K562 (cell line): Measurements from ENCODE around the gene GLRX2. TPM values are rescaled to one million over a fixed set of nuclear protein-coding genes. Genes with fewer than 3 reads are reported as not detected.

Source experiments
- ATAC-seq: fragments of 200-7000 bp; cut with Tn5 transposase; 3 replicates; pipeline ENCODE4 v1.9.1; 2020; ENCODE audit warnings: moderate library complexity
- BruUV-seq: library from RNA; stranded (reverse); fragments of 400-500 nt; replicated peaks from 2 replicates; lab custom pipeline; 2021; lab: Mats Ljungman, UMichigan
- CTCF ChIA-PET: fragments of 300-600 bp; formaldehyde crosslinking; extraction: SDS; loops from one replicate; lab custom pipeline; 2021; ENCODE audit warnings: low intra/inter-chr PET ratio; lab: Yijun Ruan, JAX
- POLR2A ChIA-PET: fragments of 300-600, 350-650 bp; sonication (Branson Sonifier 250); formaldehyde crosslinking; extraction: SDS; loops from one replicate; lab custom pipeline; 2021; ENCODE audit warnings: antibody characterized with exemption, inconsistent platforms; lab: Yijun Ruan, JAX
- DNase-seq, 4 experiments: peaks; one replicate each; pipeline versions ENCODE4 v3.0.0 to v3.0.0-alpha.2; 2011 to 2018; ENCODE audit warnings: low spot score in 3 of 4, mixed read lengths in 3 of 4; ENCODE audit errors: extremely low read depth in 1 of 4
- FAIRE-seq: peaks from 2 replicates; lab custom pipeline; 2011; peaks lifted over from hg19 to GRCh38; lab: Jason Lieb, UNC
- H2AFZ ChIP-seq: 2 replicates; pipeline ENCODE4 v1.6.0; 2011; ENCODE audit warnings: low read depth, low read length, control low read depth, inconsistent platforms
- H3K27ac ChIP-seq: fragments of 200-600 bp; 3 replicates; pipeline ENCODE4 v1.8.0; 2011; ENCODE audit warnings: low read depth, mild to moderate bottlenecking, control low read depth, inconsistent platforms, low read length, moderate library complexity, mixed read lengths; ENCODE audit errors: extremely low read depth
- H3K27me3 ChIP-seq, 2 experiments: fragments of 300-600 bp in 1 of 2; 2 replicates in 1 of 2; 3 replicates in 1 of 2; pipeline versions ENCODE4 v1.6.0 to v1.8.0; 2011; ENCODE audit warnings: inconsistent platforms in 2 of 2, low read length in 2 of 2, mild to moderate bottlenecking in 1 of 2, mixed read lengths in 1 of 2, moderate library complexity in 1 of 2; ENCODE audit not compliant: control insufficient read depth in 2 of 2, insufficient read depth in 2 of 2
- H3K36me3 ChIP-seq: fragments of 300-600 bp; 3 replicates; pipeline ENCODE4 v1.8.0; 2011; ENCODE audit warnings: mild to moderate bottlenecking, low read length, inconsistent platforms; ENCODE audit not compliant: control insufficient read depth, insufficient read depth
- H3K4me1 ChIP-seq, 2 experiments: fragments of 200-600 bp in 1 of 2; replicated peaks in 1 of 2; 2 replicates in 1 of 2; 3 replicates in 1 of 2; pipeline versions ENCODE4 v1.5.1 to v1.8.0; 2011; ENCODE audit warnings: inconsistent platforms in 2 of 2, low read length in 2 of 2, mild to moderate bottlenecking in 1 of 2, mixed read lengths in 1 of 2, moderate library complexity in 1 of 2; ENCODE audit not compliant: control insufficient read depth in 2 of 2, insufficient read depth in 2 of 2
- H3K4me2 ChIP-seq: 2 replicates; pipeline ENCODE4 v1.6.1; 2011; ENCODE audit warnings: low read length, control low read depth, inconsistent platforms, mixed read lengths; ENCODE audit not compliant: insufficient read depth
- H3K4me3 ChIP-seq: fragments of 200-600 bp; sonication (generic), shearing (Covaris generic); 2 replicates; pipeline ENCODE4 v1.5.1; 2016; ENCODE audit warnings: control low read depth, inconsistent platforms
- H3K79me2 ChIP-seq: fragments of 200-600 bp; 3 replicates; pipeline ENCODE4 v1.8.0; 2011; ENCODE audit warnings: low read length, inconsistent platforms; ENCODE audit not compliant: control insufficient read depth, insufficient read depth
- H3K9ac ChIP-seq, 2 experiments: 2 replicates each; pipeline versions ENCODE4 v1.6.0 to v1.6.1; 2011; ENCODE audit warnings: low read depth in 2 of 2, low read length in 2 of 2, control low read depth in 1 of 2, inconsistent platforms in 1 of 2, mild to moderate bottlenecking in 1 of 2, mixed read lengths in 1 of 2; ENCODE audit not compliant: insufficient read depth in 1 of 2
- H3K9me1 ChIP-seq: one replicate; pipeline ENCODE4 v1.6.0; 2011; ENCODE audit warnings: inconsistent platforms, mild to moderate bottlenecking, low read length, moderate library complexity; ENCODE audit not compliant: control insufficient read depth, insufficient read depth
- H3K9me3 ChIP-seq: replicated peaks from 2 replicates; pipeline ENCODE4 v1.5.1; 2011; ENCODE audit warnings: low read depth, low read length, inconsistent platforms; ENCODE audit not compliant: control insufficient read depth, insufficient read depth
- H4K20me1 ChIP-seq: replicated peaks from 2 replicates; pipeline ENCODE4 v1.6.1; 2011; ENCODE audit warnings: low read length, inconsistent platforms, mixed read lengths; ENCODE audit not compliant: control insufficient read depth, insufficient read depth
- CREB3L1 ChIP-seq: fragments of 450-650 bp; IDR thresholded peaks from 2 replicates; pipeline ENCODE4 v1.6.1; 2014; ENCODE audit warnings: low read depth, mild to moderate bottlenecking, moderate library complexity, borderline replicate concordance
- DPF2 ChIP-seq: fragments of 450-650 bp; IDR thresholded peaks from 2 replicates; pipeline ENCODE4 v1.6.1; 2016
- FIP1L1 ChIP-seq: fragments of 200-400 bp; formaldehyde crosslinking; IDR thresholded peaks from 2 replicates; pipeline ENCODE4 v1.6.1; 2018; ENCODE audit warnings: mild to moderate bottlenecking, low read depth, low read length; ENCODE audit not compliant: poor library complexity, severe bottlenecking
- FOSL1 ChIP-seq: fragments of 200-800 bp; sonication (Bioruptor generic); conservative IDR thresholded peaks from 2 replicates; pipeline ENCODE4 v1.6.1; 2016; ENCODE audit warnings: missing genetic modification characterization, missing compliant biosample characterization
- FOXA3 ChIP-seq, 2 experiments: fragments of 450-650 bp in 1 of 2; sonication (generic) in 1 of 2; formaldehyde crosslinking; IDR thresholded peaks in 1 of 2; conservative IDR thresholded peaks in 1 of 2; 2 replicates each; pipeline versions ENCODE4 v1.4.0 to v1.8.0; 2020 to 2022; ENCODE audit warnings: mild to moderate bottlenecking in 2 of 2, missing genetic modification reagents in 1 of 2
- FOXM1 ChIP-seq, 2 experiments: fragments of 450-650 bp in 1 of 2; sonication (generic) in 1 of 2; formaldehyde crosslinking in 1 of 2; IDR thresholded peaks; 2 replicates each; pipeline versions ENCODE4 v1.6.1 to v1.9.0; 2017 to 2022; ENCODE audit warnings: low read depth in 2 of 2, mild to moderate bottlenecking in 2 of 2, missing genetic modification reagents in 1 of 2, moderate library complexity in 1 of 2
- HMGXB4 ChIP-seq: sonication (generic); formaldehyde crosslinking; IDR thresholded peaks from 2 replicates; pipeline ENCODE4 v1.8.1; 2023; ENCODE audit warnings: mild to moderate bottlenecking, missing genetic modification reagents
- HNRNPK ChIP-seq: fragments of 200-400 bp; formaldehyde crosslinking; IDR thresholded peaks from one replicate; pipeline ENCODE4 v1.6.1; 2018; ENCODE audit warnings: mild to moderate bottlenecking, low read depth, low read length; ENCODE audit not compliant: poor library complexity, severe bottlenecking
- KLF1 ChIP-seq: fragments of 450-650 bp; IDR thresholded peaks from 2 replicates; pipeline ENCODE4 v1.6.1; 2016; ENCODE audit warnings: missing genetic modification characterization, missing compliant biosample characterization
- MEIS2 ChIP-seq: fragments of 450-650 bp; IDR thresholded peaks from 2 replicates; pipeline ENCODE4 v1.6.1; 2014; ENCODE audit warnings: mild to moderate bottlenecking; ENCODE audit not compliant: partially characterized antibody
- MTA1 ChIP-seq: fragments of 450-650 bp; IDR thresholded peaks from 2 replicates; pipeline ENCODE4 v1.6.1; 2017; ENCODE audit warnings: borderline replicate concordance
- NCOA4 ChIP-seq: fragments of 450-650 bp; IDR thresholded peaks from 2 replicates; pipeline ENCODE4 v1.6.1; 2018; ENCODE audit warnings: mild to moderate bottlenecking; ENCODE audit not compliant: partially characterized antibody
- NFXL1 ChIP-seq: fragments of 450-650 bp; formaldehyde crosslinking; IDR thresholded peaks from 2 replicates; pipeline ENCODE4 v1.4.0; 2021; ENCODE audit warnings: mild to moderate bottlenecking
- NR2C1 ChIP-seq, 2 experiments: fragments of 450-650 bp; IDR thresholded peaks; 2 replicates each; pipeline ENCODE4 v1.6.1; 2017; ENCODE audit warnings: mild to moderate bottlenecking in 2 of 2, antibody characterized with exemption in 1 of 2, inconsistent platforms in 1 of 2, missing compliant biosample characterization in 1 of 2, missing genetic modification characterization in 1 of 2
- SP1 ChIP-seq: sonication (generic); formaldehyde crosslinking; IDR thresholded peaks from 2 replicates; pipeline ENCODE4 v1.8.1; 2022; ENCODE audit warnings: mild to moderate bottlenecking, missing genetic modification reagents
- TARDBP ChIP-seq: fragments of 450-650 bp; IDR thresholded peaks from 2 replicates; pipeline ENCODE4 v1.6.1; 2016
- TCF7L2 ChIP-seq: fragments of 150-350 bp; IDR thresholded peaks from 2 replicates; pipeline ENCODE4 v1.6.1; 2016; ENCODE audit warnings: low read depth, mild to moderate bottlenecking, low read length, moderate library complexity
- ZNF175 ChIP-seq: fragments of 200-800 bp; sonication (Bioruptor generic); IDR thresholded peaks from 2 replicates; pipeline ENCODE4 v1.6.1; 2016; ENCODE audit warnings: low read depth, mild to moderate bottlenecking, missing genetic modification characterization, missing compliant biosample characterization
- ZNF384 ChIP-seq: IDR thresholded peaks from 2 replicates; pipeline ENCODE4 v1.6.1; 2012; ENCODE audit warnings: low read depth, low read length, improper control_type of control experiment
- ZNF589 ChIP-seq: fragments of 200-800 bp; sonication (Bioruptor generic); IDR thresholded peaks from 2 replicates; pipeline ENCODE4 v1.6.1; 2016; ENCODE audit warnings: low read depth, missing genetic modification characterization, missing compliant biosample characterization
- WGBS: fragments of 100-300 bp; shearing (Covaris generic); methylation state at CpG from one replicate; pipeline ENCODE4 v1.1.6; 2016; ENCODE audit warnings: low coverage, mixed read lengths; ENCODE audit not compliant: insufficient coverage; ENCODE audit errors: missing lambda C conversion rate; 5-methylcytosine and 5-hydroxymethylcytosine counted together
- in situ Hi-C: fragments of 300-500 bp; cut with MboI; formaldehyde crosslinking; loops from 4 replicates; pipeline ENCODE4 v1.15.0; 2018; ENCODE audit warnings: inconsistent platforms, mixed read lengths
- intact Hi-C: fragments of 100-400 bp; cut with micrococcal nuclease; formaldehyde crosslinking; loops from 2 replicates; pipeline ENCODE4 v1.14.2; 2022
- polyA plus RNA-seq, 8 experiments: library from polyadenylated mRNA; depleted of rRNA in 4 of 8; stranded (reverse) in 5 of 8; unstranded in 3 of 8; fragments of >200 nt; fragmentation: Nextera tagmentation in 2 of 8; fragmentation: Illumina TruSeq in 1 of 8; extraction: Ambion mirVana in 2 of 8; extraction: Trizol in 1 of 8; gene quantifications; 2 replicates each; pipeline versions ENCODE4 v1.2.1 to v1.2.3, GENCODE V29; 2011 to 2014; ENCODE audit warnings: inconsistent platforms in 1 of 8, missing spikeins in 1 of 8
- total RNA-seq, 7 experiments: library from RNA; depleted of rRNA in 6 of 7; stranded (reverse); fragments of >200 nt in 6 of 7; fragmentation: Illumina TruSeq in 2 of 7; extraction: Trizol in 2 of 7; gene quantifications; 2 replicates each; pipeline versions ENCODE4 v1.2.1 to v1.2.3, GENCODE V29; 2011 to 2021; ENCODE audit warnings: low replicate concordance in 1 of 7

Gene GLRX2
- total and polyA plus RNA-seq, 9 of the 15 experiments (the other 6 are each of a cell fraction or from before 2014, with no cell fraction given) = 13.3 to 82.6 (median 55.1) TPM

- no peaks in the 10 kb centered on the region for H3K27me3 ChIP-seq
- H3K4me1 ChIP-seq = peaks cover 16 to 35% of the 10 kb centered on the region in 2 experiments
- BruUV-seq = no TSS peak
- no peaks in the 10 kb centered on the region for H3K9me3 ChIP-seq
- peak overlapping the region; percentile 64 for H3K4me2 ChIP-seq
- 6% methylated on average over 6 of the region's 6 CpGs for WGBS
- intact Hi-C loops (loop anchor here (2.0 kb wide), 1 partner anchor 1747 kb away; no protein-coding TSS in a partner anchor), in situ Hi-C loops (no loop called here)
- H3K27ac ChIP-seq = peak overlapping the region; percentile 56
- H3K36me3 ChIP-seq = no peaks in the 10 kb centered on the region
- no peak overlapping the region for H3K4me3 ChIP-seq
- peaks cover 28% of the 10 kb centered on the region for H3K79me2 ChIP-seq
- ChIA-PET POLR2A (interaction anchor here (0.6 to 1.3 kb wide), 5 partner anchors 8 to 53 kb away, joined by 4 to 7 read pairs (median 4); partner anchors contain the start of genes CDC73 and UCHL5), CTCF (no interaction called here)
- peak in 1 of 4 experiments; percentile 76 for DNase-seq
- peak overlapping the region; percentile 86 for H2AFZ ChIP-seq
- H3K9ac ChIP-seq = peak overlapping the region; percentile 52 to 53; a peak in 3 of 4 replicates
- no peak for FAIRE-seq
- peak; percentile 40 for ATAC-seq
- no peaks in the 10 kb centered on the region for H3K9me1 ChIP-seq
- H4K20me1 ChIP-seq = no peaks in the 10 kb centered on the region
- TF ChIP-seq NFXL1 (CRISPR knock-in tag) = peak; percentile 72; the same call in 1 of the 2 replicates
- TF ChIP-seq HNRNPK = no peak
- TF ChIP-seq NR2C1 (IDR thresholded peaks at IDR 0.05) = no peak
- no peak for TF ChIP-seq NR2C1 (tag; IDR thresholded peaks at IDR 0.05)
- TF ChIP-seq FOXM1 (IDR thresholded peaks at IDR 0.05; ENCODE audit: low read depth) = 0 out of 2 replicates have a peak, but pooled peaks have one; percentile 14
- TF ChIP-seq FOXM1 (CRISPR knock-in tag; IDR thresholded peaks at IDR 0.05; ENCODE audit: low read depth) = no peak
- TF ChIP-seq HMGXB4 = no peak
- 0 out of 2 replicates have a peak, but pooled peaks have one; percentile 50 for TF ChIP-seq MTA1
- TF ChIP-seq DPF2 = peak; percentile 75; the same call in 1 of the 2 replicates
- no peak for TF ChIP-seq TCF7L2
- TF ChIP-seq ZNF175 (CRISPR knock-in tag) = peak; percentile 14; the same call in 1 of the 2 replicates
- 0 out of 2 replicates have a peak, but pooled peaks have one; percentile 42 for TF ChIP-seq FOSL1 (tag)
- peak; percentile 67 for TF ChIP-seq CREB3L1
- peak; percentile 80; the same call in 1 of the 2 replicates for TF ChIP-seq ZNF589
- TF ChIP-seq TARDBP = no peak
- TF ChIP-seq MEIS2 = no peak
- TF ChIP-seq KLF1 = no peak
- no peak for TF ChIP-seq NCOA4
- peak; percentile 93 for TF ChIP-seq ZNF384
- TF ChIP-seq SP1 (CRISPR knock-in tag) = no peak
- TF ChIP-seq FIP1L1 = no peak
- TF ChIP-seq FOXA3 (CRISPR knock-in tag; conservative IDR thresholded peaks at IDR 0.05 in 1 of 2, IDR thresholded peaks at IDR 0.05 in 1 of 2) = 0 out of 4 replicates have a peak, but pooled peaks of 1 of the 2 experiments have one; percentile 4
These were observed 6.5 kb upstream of the GLRX2 start for GRCh38 chr1:193111641-193112090.
